MCF 10A (cell line): Measurements from ENCODE around the gene RALGPS1. TPM values are rescaled to one million over a fixed set of nuclear protein-coding genes. Genes with fewer than 3 reads are reported as not detected.

ENCODE experiments used
- BruUV-seq: library from RNA; stranded (reverse); fragments of 400-500 nt; replicated peaks from 2 replicates; lab custom pipeline; 2021; lab: Mats Ljungman, UMichigan
- CTCF ChIA-PET: fragments of 300-600 bp; sonication (Branson Sonifier 250); formaldehyde crosslinking; extraction: SDS; loops from one replicate; lab custom pipeline; 2021; ENCODE audit warnings: antibody characterized with exemption, inconsistent platforms; lab: Yijun Ruan, JAX
- POLR2A ChIA-PET: fragments of 300-600, 350-650 bp; sonication (Branson Sonifier 250); formaldehyde crosslinking; extraction: SDS; loops from one replicate; lab custom pipeline; 2020; ENCODE audit warnings: antibody characterized with exemption, inconsistent platforms; lab: Yijun Ruan, JAX
- DNase-seq: peaks from one replicate; pipeline ENCODE4 v3.0.0-alpha.2; 2018; ENCODE audit not compliant: unreplicated experiment
- H3K27ac Mint-ChIP-seq: one replicate; pipeline ENCODE4 v1.8.0; 2022; ENCODE audit warnings: mild to moderate bottlenecking, low read depth, mixed read lengths; ENCODE audit not compliant: unreplicated experiment
- H3K27me3 Mint-ChIP-seq: one replicate; pipeline ENCODE4 v1.8.0; 2022; ENCODE audit warnings: mixed read lengths; ENCODE audit not compliant: insufficient read depth, unreplicated experiment
- H3K36me3 Mint-ChIP-seq: one replicate; pipeline ENCODE4 v1.8.0; 2022; ENCODE audit warnings: mild to moderate bottlenecking, moderate library complexity, mixed read lengths; ENCODE audit not compliant: insufficient read depth, unreplicated experiment
- H3K4me1 Mint-ChIP-seq: one replicate; pipeline ENCODE4 v1.8.0; 2022; ENCODE audit warnings: mixed read lengths; ENCODE audit not compliant: insufficient read depth, unreplicated experiment
- H3K4me3 Mint-ChIP-seq: one replicate; pipeline ENCODE4 v1.8.0; 2022; ENCODE audit warnings: mild to moderate bottlenecking, moderate library complexity, mixed read lengths; ENCODE audit not compliant: unreplicated experiment
- H3K9me3 Mint-ChIP-seq: one replicate; pipeline ENCODE4 v1.8.0; 2022; ENCODE audit warnings: mixed read lengths; ENCODE audit not compliant: unreplicated experiment
- intact Hi-C: fragments of 100-400 bp; cut with micrococcal nuclease; formaldehyde crosslinking; loops from 2 replicates; pipeline ENCODE4 v1.14.1; 2022
- total RNA-seq: library from RNA; stranded (reverse); gene quantifications from 2 replicates; pipeline ENCODE4 v1.2.3, GENCODE V29; 2022
- TF ChIP-seq, protein P1 (sequence below): fragments of 200-600 bp; IDR thresholded peaks from one replicate; pipeline ENCODE4 v1.8.0; 2022; ENCODE audit warnings: antibody characterized with exemption, mild to moderate bottlenecking; ENCODE audit not compliant: unreplicated experiment

The RALGPS1 gene
- total RNA-seq, 1 experiment from 2014 or later, result 2.4 TPM

- POLR2A ChIA-PET, result no interaction called here
- no TSS peak for BruUV-seq
- CTCF ChIA-PET, result interaction anchor here (0.9 kb wide), 1 partner anchor 27 kb away, joined by 3 read pairs; no protein-coding TSS in a partner anchor
- no peak overlapping the region for H3K27ac Mint-ChIP-seq
- peaks cover 12% of the 10 kb centered on the region for H3K4me1 Mint-ChIP-seq
- TF ChIP-seq, protein P1, sequence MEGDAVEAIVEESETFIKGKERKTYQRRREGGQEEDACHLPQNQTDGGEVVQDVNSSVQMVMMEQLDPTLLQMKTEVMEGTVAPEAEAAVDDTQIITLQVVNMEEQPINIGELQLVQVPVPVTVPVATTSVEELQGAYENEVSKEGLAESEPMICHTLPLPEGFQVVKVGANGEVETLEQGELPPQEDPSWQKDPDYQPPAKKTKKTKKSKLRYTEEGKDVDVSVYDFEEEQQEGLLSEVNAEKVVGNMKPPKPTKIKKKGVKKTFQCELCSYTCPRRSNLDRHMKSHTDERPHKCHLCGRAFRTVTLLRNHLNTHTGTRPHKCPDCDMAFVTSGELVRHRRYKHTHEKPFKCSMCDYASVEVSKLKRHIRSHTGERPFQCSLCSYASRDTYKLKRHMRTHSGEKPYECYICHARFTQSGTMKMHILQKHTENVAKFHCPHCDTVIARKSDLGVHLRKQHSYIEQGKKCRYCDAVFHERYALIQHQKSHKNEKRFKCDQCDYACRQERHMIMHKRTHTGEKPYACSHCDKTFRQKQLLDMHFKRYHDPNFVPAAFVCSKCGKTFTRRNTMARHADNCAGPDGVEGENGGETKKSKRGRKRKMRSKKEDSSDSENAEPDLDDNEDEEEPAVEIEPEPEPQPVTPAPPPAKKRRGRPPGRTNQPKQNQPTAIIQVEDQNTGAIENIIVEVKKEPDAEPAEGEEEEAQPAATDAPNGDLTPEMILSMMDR, result no peak
- no peaks in the 10 kb centered on the region for H3K9me3 Mint-ChIP-seq
- H3K4me3 Mint-ChIP-seq, result no peak overlapping the region
- no peak for DNase-seq
- intact Hi-C loops, result no loop called here
- H3K27me3 Mint-ChIP-seq, result no peaks in the 10 kb centered on the region
- H3K36me3 Mint-ChIP-seq, result no peaks in the 10 kb centered on the region
Observed at GRCh38 chr9:127056446-127056845, 141.9 kb downstream of the RALGPS1 start.

DNA sequence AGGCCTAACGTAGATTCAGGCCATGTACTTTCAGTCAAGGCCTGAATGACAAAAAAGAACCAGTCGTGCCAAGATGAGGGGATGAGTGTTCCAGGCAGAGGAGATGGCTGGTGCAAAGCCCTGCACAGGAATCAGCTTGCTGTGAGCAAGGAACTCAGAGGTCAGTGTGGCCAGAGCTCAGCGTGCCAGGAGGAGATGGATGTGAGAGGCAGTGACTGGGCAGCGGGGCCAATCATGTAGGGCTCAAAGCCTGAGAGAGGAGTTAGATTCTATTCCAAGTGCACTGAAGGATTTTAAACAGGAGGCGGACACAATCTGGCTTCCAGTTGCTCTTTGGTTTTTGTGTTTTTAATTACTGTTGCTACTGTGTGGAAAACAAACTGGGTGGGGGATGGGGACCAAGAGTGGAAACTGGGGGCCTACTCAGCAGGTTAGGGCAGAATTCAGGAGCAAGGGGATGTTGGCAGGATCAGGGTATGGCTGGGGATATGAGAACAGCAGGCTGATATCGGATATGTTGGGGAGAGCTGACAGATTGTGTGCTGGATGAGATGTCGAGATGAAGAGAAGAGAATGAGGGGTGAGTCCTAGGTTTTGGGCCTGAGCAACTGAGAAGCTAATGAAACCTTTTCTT is 143.5 kb downstream of the RALGPS1 start:
- BruUV-seq, result no TSS peak
- Mint-ChIP-seq H3K9me3 (no peaks in the 10 kb centered on the region), H3K4me1 (peaks cover 12% of the 10 kb centered on the region), H3K36me3 (no peaks in the 10 kb centered on the region), H3K4me3 (no peak overlapping the region), H3K27ac (no peak overlapping the region), H3K27me3 (no peaks in the 10 kb centered on the region)
- CTCF ChIA-PET, result no interaction called here
- no peak for DNase-seq
- intact Hi-C loops, result no loop called here
- POLR2A ChIA-PET, result no interaction called here
- TF ChIP-seq, protein P1, result no peak

- Mint-ChIP-seq H3K27me3 (no peaks in the 10 kb centered on the region), H3K9me3 (no peaks in the 10 kb centered on the region), H3K36me3 (no peaks in the 10 kb centered on the region), H3K4me3 (no peak overlapping the region), H3K4me1 (peaks cover 12% of the 10 kb centered on the region), H3K27ac (no peak overlapping the region)
- CTCF ChIA-PET, result no interaction called here
- BruUV-seq, result no TSS peak
- POLR2A ChIA-PET, result no interaction called here
- intact Hi-C loops, result no loop called here
- peak; percentile 12 for DNase-seq
- TF ChIP-seq, protein P1, result no peak
Observed at GRCh38 chr9:127058645-127059021, 144.1 kb downstream of the RALGPS1 start.

DNA sequence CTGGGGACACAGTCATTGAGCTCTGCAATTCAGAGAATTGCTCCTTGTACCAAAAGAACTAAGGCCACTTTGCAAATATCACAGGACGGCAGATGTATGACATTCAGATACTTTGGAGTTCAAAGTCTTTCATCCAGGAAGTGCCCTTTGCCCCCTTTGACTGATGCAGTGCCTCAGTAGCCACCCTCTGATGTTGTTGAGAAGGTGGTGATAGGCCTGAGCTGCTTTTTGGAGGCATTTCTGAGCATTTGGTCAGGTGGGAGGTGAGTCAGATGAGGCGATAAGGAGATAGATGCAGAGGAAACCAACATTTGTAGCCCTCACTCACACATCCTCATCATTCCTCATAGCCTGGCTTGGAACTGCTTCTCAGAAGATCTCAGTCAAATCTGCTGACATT is 144.4 kb downstream of the RALGPS1 start:
- intact Hi-C loops, result no loop called here
- no TSS peak for BruUV-seq
- TF ChIP-seq, protein P1, result no peak
- Mint-ChIP-seq H3K27me3 (no peaks in the 10 kb centered on the region), H3K4me1 (peaks cover 12% of the 10 kb centered on the region), H3K27ac (no peak overlapping the region), H3K4me3 (no peak overlapping the region), H3K9me3 (no peaks in the 10 kb centered on the region), H3K36me3 (no peaks in the 10 kb centered on the region)
- ChIA-PET POLR2A (no interaction called here), CTCF (no interaction called here)
- DNase-seq, result no peak
